Smooth muscle cell (in vitro differentiated cells): ENCODE results near the gene TMEM123. TPM values are rescaled to one million over a fixed set of nuclear protein-coding genes. Genes with fewer than 3 reads are reported as not detected.

Experiments
- DNase-seq: peaks from one replicate; lab custom pipeline; 2025; ENCODE audit not compliant: unreplicated experiment; lab: John Stamatoyannopoulos, UW
- H2AFZ ChIP-seq: fragments of 200-600 bp; sonication (generic); 2 replicates; pipeline ENCODE4 v1.6.0; 2016; ENCODE audit warnings: antibody characterized with exemption, low read depth, mild to moderate bottlenecking
- H3F3A ChIP-seq: fragments of 200-600 bp; sonication (generic); 2 replicates; pipeline ENCODE4 v1.6.0; 2017; ENCODE audit warnings: antibody characterized with exemption, low read depth
- H3K27ac ChIP-seq: fragments of 200-600 bp; sonication (generic); 2 replicates; pipeline ENCODE4 v1.5.1; 2016; ENCODE audit warnings: low read depth, mild to moderate bottlenecking
- H3K27me3 ChIP-seq: fragments of 200-600 bp; sonication (generic); 2 replicates; pipeline ENCODE4 v1.6.1; 2016; ENCODE audit warnings: low read depth, mild to moderate bottlenecking
- H3K36me3 ChIP-seq: fragments of 200-600 bp; sonication (generic); 2 replicates; pipeline ENCODE4 v1.5.1; 2016; ENCODE audit warnings: low read depth
- H3K4me1 ChIP-seq: fragments of 200-600 bp; sonication (generic); 2 replicates; pipeline ENCODE4 v1.5.1; 2016; ENCODE audit warnings: low read depth
- H3K4me2 ChIP-seq: fragments of 200-600 bp; sonication (generic); 2 replicates; pipeline ENCODE4 v1.6.0; 2016; ENCODE audit warnings: mild to moderate bottlenecking
- H3K4me3 ChIP-seq: fragments of 200-600 bp; sonication (generic); 2 replicates; pipeline ENCODE4 v1.5.1; 2016; ENCODE audit warnings: mild to moderate bottlenecking
- H3K79me2 ChIP-seq: fragments of 200-600 bp; sonication (generic); 2 replicates; pipeline ENCODE4 v1.6.0; 2016; ENCODE audit warnings: low read depth, mild to moderate bottlenecking
- H3K9ac ChIP-seq: fragments of 200-600 bp; sonication (generic); 2 replicates; pipeline ENCODE4 v1.6.0; 2016; ENCODE audit warnings: low read depth
- H3K9me3 ChIP-seq: fragments of 200-600 bp; sonication (generic); replicated peaks from 2 replicates; pipeline ENCODE4 v1.5.1; 2016; ENCODE audit warnings: low read depth
- H4K20me1 ChIP-seq: fragments of 200-600 bp; sonication (generic); 2 replicates; pipeline ENCODE4 v1.6.0; 2016; ENCODE audit warnings: low read depth
- WGBS: methylation state at CpG from one replicate; pipeline ENCODE4 v1.1.7; 2016; ENCODE audit warnings: low lambda C conversion rate; 5-methylcytosine and 5-hydroxymethylcytosine counted together
- polyA plus RNA-seq: library from polyadenylated mRNA; unstranded; fragments of >200 nt; fragmentation: Nextera tagmentation; extraction: Ambion mirVana; gene quantifications from 2 replicates; pipeline ENCODE4 v1.2.1, GENCODE V29; 2016
- total RNA-seq: library from RNA; depleted of rRNA; stranded (reverse); fragments of >200 nt; gene quantifications from 2 replicates; pipeline ENCODE4 v1.2.3, GENCODE V29; 2014
- TF ChIP-seq, protein P1 (sequence below): fragments of 200-600 bp; sonication (generic); IDR thresholded peaks from 2 replicates; pipeline ENCODE4 v1.5.1; 2017; ENCODE audit warnings: borderline replicate concordance, mild to moderate bottlenecking, antibody characterized with exemption; ENCODE audit not compliant: insufficient read depth, poor library complexity, severe bottlenecking

Gene TMEM123
- total and polyA plus RNA-seq, 2 experiments from 2014 or later = 38.8 to 78.8 TPM

DNA sequence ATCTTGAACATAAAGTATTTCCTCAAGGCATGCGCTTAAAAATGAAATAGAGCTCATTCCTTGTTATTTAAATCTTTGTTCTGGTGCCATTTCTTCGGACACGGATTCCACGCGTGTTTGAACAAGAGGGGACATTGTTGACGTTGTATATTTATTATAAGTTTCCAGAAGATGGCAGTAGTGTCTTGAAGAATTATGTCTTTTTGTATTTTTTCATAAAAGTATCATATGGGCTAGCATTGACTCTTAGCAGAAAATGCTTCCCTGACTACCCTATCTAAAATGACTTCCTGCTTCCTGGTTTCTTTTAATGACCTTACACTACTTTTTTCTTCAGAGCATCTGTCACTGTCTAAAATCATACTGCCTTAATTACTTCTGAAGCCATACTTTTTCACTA is 85.2 kb downstream of the TMEM123 start:
- no peaks in the 10 kb centered on the region for H3K9me3 ChIP-seq
- TF ChIP-seq, protein P1, sequence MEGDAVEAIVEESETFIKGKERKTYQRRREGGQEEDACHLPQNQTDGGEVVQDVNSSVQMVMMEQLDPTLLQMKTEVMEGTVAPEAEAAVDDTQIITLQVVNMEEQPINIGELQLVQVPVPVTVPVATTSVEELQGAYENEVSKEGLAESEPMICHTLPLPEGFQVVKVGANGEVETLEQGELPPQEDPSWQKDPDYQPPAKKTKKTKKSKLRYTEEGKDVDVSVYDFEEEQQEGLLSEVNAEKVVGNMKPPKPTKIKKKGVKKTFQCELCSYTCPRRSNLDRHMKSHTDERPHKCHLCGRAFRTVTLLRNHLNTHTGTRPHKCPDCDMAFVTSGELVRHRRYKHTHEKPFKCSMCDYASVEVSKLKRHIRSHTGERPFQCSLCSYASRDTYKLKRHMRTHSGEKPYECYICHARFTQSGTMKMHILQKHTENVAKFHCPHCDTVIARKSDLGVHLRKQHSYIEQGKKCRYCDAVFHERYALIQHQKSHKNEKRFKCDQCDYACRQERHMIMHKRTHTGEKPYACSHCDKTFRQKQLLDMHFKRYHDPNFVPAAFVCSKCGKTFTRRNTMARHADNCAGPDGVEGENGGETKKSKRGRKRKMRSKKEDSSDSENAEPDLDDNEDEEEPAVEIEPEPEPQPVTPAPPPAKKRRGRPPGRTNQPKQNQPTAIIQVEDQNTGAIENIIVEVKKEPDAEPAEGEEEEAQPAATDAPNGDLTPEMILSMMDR = peak; percentile 25
- no peaks in the 10 kb centered on the region for H3K27me3 ChIP-seq
- H2AFZ ChIP-seq = no peak overlapping the region
- no peaks in the 10 kb centered on the region for H3K4me1 ChIP-seq
- no peak overlapping the region for H3K4me3 ChIP-seq
- H3K4me2 ChIP-seq = no peak overlapping the region
- 96% methylated on average over 6 of the region's 6 CpGs for WGBS
- H3K36me3 ChIP-seq = peaks cover 40% of the 10 kb centered on the region
- no peak for DNase-seq
- peaks cover 15% of the 10 kb centered on the region for H3F3A ChIP-seq
- peaks cover 27% of the 10 kb centered on the region for H3K79me2 ChIP-seq
- H3K27ac ChIP-seq = no peak overlapping the region
- no peaks in the 10 kb centered on the region for H4K20me1 ChIP-seq
- no peak overlapping the region for H3K9ac ChIP-seq

DNA sequence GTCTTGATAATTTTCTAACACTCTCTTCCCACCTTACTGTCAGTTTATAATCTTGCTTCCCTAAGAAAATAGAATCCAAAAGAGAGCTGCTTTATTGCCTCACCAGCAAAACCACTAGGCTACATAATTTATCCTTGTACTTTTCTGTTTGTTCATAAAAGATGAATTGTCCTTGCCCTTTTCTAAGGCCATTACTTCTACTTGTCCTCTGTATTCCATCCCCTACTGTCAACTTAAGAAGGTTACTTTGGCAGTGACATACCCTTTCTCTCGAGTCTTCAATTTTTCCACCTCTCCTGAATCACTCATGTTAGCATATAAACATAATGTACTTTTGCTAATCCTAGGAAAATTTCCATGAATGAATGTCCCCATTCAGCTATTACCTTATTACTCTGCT is 87.6 kb downstream of the TMEM123 start:
- H3K4me1 ChIP-seq = no peaks in the 10 kb centered on the region
- H4K20me1 ChIP-seq = peaks cover 13% of the 10 kb centered on the region
- no peak overlapping the region for H3K4me3 ChIP-seq
- TF ChIP-seq, protein P1 = no peak
- H3K4me2 ChIP-seq = no peak overlapping the region
- no peak overlapping the region for H3K27ac ChIP-seq
- peaks cover 49% of the 10 kb centered on the region for H3K79me2 ChIP-seq
- no peak overlapping the region for H3K9ac ChIP-seq
- H3K36me3 ChIP-seq = peaks cover 46% of the 10 kb centered on the region
- H3F3A ChIP-seq = peaks cover 15% of the 10 kb centered on the region
- WGBS = 96% methylated on average over 1 of the region's 1 CpG
- DNase-seq = no peak
- no peaks in the 10 kb centered on the region for H3K9me3 ChIP-seq
- H2AFZ ChIP-seq = no peak overlapping the region
- H3K27me3 ChIP-seq = no peaks in the 10 kb centered on the region

DNA sequence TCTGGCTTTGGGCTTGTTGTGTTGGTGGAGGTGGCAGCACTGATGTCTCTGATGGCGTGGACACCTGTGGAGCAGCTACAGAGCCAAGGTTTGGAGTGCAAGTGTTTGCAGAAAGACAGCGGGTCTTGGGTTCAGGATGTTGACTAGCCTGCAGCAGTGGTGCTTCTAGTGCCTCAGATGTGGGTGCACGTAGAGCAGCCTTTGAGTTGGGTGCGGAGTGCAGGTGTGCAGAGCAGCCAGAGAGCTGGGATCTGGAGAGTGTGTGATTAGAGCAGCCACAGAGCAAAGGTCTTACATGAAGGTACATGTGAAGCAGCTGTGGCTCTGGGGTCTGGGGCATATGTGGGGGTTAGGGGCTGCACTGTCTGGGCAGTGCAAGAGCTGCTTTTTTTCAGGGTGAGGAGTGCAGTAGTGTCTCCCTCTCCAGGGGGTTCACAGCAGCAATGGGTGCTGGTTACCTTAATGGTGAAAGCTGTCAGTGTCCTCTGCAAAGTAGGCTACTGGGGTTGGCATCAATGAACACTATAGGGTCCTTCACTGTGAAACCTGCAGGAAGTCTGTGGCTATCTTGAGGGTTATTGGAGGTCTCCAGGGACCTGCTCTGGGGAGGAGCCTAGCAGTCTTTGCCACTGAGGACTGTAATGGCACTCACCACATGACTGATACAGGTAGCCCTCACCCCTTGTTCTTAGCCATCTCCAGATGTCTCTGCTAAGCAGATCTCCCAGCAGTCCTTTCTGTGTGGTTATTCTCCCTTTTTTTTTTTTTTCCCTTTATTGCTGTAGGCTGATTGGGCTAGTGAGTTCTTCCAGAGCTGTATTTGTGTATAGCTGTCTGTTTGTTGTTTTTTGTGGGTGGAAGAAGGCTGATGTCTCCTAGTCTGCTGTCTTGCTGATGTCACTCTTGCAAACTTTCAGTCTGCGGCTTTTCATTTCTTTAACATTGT is 91.2 kb downstream of the TMEM123 start:
- no peaks in the 10 kb centered on the region for H3K27me3 ChIP-seq
- no peaks in the 10 kb centered on the region for H3K9me3 ChIP-seq
- peaks cover 3% of the 10 kb centered on the region for H3F3A ChIP-seq
- DNase-seq = no peak
- H3K4me1 ChIP-seq = no peaks in the 10 kb centered on the region
- WGBS = 92% methylated on average over 5 of the region's 5 CpGs
- H4K20me1 ChIP-seq = peaks cover 45% of the 10 kb centered on the region
- H3K36me3 ChIP-seq = peaks cover 44% of the 10 kb centered on the region
- H3K9ac ChIP-seq = no peak overlapping the region
- no peak overlapping the region for H2AFZ ChIP-seq
- H3K79me2 ChIP-seq = peaks cover 55% of the 10 kb centered on the region
- no peak overlapping the region for H3K27ac ChIP-seq
- H3K4me3 ChIP-seq = no peak overlapping the region
- TF ChIP-seq, protein P1 = no peak
- no peak overlapping the region for H3K4me2 ChIP-seq
